Fibroblast of skin of abdomen (primary cell): ENCODE data around the gene EMC6.

Experiments
- DNase-seq: peaks from one replicate; pipeline ENCODE4 v3.0.0-alpha.2; 2013

EMC6 gene

GRCh38 chr17:3712811-3713463 lies 44.3 kb downstream of the EMC6 start:
- no peak for DNase-seq

DNA sequence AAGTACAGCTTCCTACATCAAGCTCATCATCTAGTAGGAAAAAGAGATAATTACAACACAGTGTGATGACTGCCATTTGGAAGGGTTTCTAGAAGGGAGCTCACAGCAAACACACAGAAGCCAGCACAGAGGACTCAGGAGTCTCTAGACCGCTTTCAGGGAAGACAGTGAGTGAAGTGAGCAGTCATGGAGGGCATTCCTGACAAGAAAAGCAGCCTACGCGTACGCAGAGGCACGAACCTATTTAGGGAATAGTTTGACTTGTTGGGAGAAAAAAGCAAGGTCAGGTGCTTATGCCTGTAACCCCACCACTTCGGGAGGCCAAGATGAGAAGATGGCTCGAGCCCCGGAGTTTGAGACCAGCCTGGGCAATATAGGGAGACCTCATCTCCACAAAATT lies 46.7 kb downstream of the EMC6 start:
- DNase-seq: no peak

GRCh38 chr17:3718201-3718600 lies 49.6 kb downstream of the EMC6 start:
- DNase-seq: no peak

GRCh38 chr17:3719265-3719664 lies 50.7 kb downstream of the EMC6 start:
- DNase-seq: no peak
